ENCODE measurements around the gene DHRS2.
"Not testable (repeated sequence)": the region's sequence is repeated elsewhere in the genome, so short reads cannot be mapped to it uniquely, and the experiment has no call there.

DHRS2 gene

DNA sequence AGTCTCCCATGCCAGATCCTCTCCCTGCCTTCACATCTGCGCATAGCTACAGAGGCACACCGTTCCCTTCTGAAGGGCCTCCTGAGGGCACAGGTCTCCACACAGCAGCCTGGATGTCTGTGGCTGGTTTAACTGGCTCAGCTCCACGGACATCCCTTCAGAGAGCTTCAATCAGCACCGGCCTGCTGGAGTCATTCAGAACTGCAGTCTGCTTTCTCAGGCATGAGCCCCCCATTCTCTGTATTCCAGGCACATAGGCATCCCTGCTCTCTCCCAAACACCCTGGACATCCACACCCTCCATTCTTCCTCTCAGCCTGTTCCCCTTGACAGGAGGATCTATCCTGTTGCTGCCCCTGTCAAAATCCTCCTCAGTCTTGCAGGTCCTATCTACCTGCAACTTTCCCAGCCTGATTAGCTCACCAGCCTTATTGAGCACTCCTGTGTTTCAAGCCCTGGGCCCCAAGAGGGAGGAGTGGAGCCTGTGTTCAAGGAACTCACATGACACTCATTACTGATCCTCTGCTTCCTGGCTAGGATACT, 2.9 kb upstream of the DHRS2 start:
- no peak for DNase-seq (ENCODE audit: low read depth in 2 of 2)

DNA sequence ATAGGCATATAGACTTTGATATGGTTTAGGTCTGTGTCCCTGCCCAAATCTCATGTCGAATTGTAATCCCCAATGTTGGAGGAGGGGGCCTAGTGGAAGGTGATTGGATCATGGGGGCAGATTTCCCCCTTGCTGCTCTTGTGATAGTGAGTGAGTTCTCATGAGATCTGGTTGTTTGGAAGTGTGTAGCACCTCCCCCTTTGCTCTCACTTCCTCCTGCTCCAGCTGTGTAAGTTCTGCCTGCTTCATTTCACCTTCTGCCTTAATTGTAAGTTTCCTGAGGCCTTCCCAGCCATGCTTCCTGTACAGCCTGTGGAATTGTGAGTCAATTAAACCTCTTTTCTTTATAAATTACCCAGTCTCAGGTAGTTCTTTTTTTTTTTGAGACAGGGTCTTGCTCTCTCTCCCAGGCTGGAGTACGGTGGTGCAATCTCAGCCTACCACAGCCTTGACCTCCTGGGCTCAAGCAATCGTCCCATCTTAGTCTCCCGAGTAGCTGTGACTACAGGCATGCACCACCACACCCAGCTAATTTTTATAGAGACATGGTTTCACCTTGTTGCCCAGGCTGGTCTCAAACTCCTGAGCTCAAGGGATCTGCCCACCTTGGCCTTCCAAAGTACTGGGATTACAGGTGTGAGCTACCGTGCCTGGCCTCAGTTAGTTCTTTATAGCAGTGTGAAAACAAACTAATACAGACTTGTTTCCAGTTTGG, 1.3 kb upstream of the DHRS2 start:
- not testable (repeated sequence) for DNase-seq (ENCODE audit: low read depth in 2 of 2)

DNA sequence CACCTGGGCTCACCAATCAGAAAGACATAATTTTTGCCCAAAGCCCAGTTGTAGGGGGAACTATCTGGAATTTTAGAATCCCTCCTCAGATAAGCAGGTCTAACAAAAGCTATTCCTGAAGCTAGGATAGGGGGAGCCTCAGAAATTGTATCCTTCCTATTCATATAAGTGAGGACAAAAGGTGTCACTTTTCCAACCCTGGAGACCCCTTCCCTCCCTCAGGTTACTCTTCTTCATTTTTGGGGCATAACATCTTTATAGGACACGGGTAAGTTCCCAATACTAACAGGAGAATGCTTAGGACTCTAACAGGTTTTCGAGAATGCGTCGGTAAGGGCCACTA, 1.1 kb downstream of the DHRS2 start:
- not testable (repeated sequence) for DNase-seq (ENCODE audit: low read depth in 2 of 2)

DNA sequence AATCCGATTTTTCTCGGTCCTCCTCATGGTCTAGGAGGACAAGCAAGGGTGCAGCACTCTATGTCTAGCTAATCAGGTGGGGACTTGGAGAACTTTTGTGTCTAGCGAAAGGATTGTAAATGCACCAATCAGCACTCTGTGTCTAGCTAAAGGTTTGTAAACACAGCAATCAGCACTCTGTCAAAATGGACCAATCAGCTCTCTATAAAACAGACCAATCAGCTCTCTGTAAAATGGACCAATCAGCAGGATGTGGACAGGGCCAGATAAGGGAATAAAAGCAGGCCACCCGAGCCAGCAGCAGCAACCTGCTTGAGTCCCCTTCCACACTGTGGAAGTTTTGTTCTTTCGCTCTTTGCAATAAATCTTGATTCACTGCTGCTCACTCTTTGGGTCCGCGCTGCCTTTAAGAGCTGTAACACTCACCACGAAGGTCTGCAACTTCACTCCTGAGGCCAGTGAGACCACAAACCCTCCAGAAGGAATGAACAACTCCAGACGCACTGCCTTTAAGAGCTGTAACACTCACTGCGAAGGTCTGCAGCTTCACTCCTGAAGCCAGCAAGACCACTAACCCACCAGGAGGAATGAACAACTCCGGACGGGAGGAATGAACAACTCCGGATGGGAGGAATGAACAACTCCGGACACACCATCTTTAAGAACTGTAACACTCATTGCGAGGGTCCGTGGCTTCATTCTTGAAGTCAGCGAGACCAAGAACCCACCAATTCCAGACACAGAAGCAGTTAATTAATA, 1.7 kb downstream of the DHRS2 start:
- not testable (repeated sequence) for DNase-seq (ENCODE audit: low read depth in 2 of 2)

DNA sequence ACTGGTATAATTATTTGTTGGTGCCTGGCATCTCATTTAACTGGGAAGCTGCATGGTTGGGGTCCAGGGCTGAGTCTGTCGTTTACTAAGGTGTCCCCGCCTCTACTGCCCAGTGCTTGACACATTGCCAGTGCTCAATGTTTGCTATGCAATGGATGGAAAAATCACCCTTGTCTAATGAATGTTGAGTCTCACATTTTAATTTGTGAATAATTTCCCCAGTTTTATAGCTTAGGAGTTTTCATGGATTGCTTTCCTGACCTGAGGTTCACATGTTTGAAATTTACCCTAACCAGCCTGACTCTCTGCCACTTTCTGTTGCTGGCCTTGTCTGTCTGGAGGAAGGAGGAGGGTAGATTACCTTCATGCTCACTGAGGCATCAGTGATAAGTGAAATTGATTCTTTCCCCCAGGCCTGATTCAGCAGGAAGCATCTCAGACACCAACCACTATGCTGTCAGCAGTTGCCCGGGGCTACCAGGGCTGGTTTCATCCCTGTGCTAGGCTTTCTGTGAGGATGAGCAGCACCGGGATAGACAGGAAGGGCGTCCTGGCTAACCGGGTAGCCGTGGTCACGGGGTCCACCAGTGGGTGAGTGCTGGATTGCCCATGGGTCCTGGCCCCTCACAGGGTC, 2.4 kb downstream of the DHRS2 start:
- DNase-seq (ENCODE audit: low read depth in 2 of 2) = no peak

DNA sequence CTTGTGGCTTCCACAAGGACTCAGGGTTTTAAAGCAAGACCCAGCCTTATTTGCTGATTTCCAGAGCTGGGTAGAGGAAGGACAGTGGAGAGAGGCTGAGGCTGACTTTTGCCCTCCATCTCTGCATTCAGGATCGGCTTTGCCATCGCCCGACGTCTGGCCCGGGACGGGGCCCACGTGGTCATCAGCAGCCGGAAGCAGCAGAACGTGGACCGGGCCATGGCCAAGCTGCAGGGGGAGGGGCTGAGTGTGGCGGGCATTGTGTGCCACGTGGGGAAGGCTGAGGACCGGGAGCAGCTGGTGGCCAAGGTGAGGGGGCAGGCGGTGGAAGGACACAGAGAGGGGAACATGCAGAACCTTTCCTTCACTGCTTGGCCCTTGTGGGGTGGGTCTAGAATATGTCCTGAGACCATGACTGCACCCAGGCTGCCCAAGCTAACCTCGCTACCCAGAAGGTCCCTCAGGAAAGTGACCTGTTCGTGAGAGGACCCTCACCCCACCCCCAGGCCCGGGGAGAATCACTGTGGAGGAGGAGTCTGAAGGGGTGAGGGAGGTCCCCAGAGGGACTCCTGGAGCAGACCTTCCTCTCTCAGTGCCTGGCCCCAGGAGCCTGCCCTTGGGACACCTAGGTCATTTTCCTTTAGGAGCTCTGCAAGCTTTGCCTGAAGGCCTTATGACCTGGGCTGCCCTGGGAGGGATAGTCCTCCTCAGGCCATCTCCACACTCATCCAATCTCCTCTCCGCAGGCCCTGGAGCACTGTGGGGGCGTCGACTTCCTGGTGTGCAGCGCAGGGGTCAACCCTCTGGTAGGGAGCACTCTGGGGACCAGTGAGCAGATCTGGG, 3.1 kb downstream of the DHRS2 start:
- DNase-seq (ENCODE audit: low read depth in 2 of 2) = no peak

DNA sequence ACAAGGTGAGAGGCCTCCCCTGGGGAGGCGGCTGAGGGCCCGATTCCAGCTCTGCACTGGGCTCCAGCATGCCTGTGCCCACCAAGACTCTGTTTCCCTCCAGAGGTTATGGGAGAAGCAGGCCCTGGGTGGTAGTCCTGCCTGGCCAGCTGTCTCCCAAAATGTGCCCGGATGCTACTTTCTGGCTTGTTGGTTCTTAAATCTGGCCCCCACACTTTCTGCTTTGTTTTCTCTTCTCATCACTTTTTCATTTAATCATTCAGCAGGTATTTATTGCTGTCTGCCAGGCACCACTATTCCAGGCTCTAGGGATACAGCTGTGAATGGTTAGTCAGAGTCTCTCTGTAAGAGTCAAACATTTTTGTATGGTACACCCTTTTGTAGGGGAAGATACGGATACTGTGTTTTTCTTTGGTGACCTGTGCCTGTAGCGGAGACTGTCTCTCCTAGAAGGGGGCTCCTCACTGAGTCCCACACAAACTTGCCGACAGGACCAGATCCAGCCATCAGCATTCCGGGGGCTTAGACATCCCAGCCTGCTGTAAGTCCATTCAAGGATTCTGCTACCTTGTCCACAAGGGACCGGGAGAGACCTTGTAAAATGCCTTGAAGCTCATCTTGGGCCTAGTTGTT, 3.8 kb downstream of the DHRS2 start:
- DNase-seq (ENCODE audit: low read depth in 2 of 2) = peak in 1 of 2 experiments; percentile 9

DNA sequence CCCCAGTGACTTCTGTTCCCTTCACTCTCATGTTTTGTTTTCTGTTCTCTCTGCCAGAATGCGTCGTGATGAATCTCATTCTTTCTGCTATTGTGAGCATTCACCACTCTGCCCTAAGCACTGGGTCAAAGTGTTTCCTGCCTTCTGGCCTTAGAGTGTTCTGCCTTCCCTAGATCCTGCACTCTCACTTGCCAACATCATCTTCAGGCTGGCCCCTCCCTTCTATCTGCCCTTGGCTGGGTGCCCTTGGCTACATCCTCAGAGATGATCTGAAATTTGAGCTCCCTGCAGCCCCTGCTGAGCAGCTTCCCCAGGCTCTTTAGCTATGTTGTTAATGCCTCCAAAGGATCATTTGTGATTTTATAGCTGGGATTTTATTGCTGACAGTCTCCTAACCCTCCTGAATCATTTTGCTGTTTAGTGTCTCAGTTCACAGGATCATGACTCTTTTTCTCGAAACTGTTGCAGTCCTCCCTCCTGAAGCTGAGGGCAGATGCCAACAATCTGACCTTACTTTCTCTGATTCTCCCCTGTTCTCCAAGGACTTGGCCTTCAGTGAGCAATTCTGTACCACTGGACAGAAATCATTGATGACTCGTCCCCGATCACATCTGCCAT, 4.5 kb downstream of the DHRS2 start:
- peak; percentile 65 to 68 for DNase-seq (ENCODE audit: low read depth in 2 of 2)

DNA sequence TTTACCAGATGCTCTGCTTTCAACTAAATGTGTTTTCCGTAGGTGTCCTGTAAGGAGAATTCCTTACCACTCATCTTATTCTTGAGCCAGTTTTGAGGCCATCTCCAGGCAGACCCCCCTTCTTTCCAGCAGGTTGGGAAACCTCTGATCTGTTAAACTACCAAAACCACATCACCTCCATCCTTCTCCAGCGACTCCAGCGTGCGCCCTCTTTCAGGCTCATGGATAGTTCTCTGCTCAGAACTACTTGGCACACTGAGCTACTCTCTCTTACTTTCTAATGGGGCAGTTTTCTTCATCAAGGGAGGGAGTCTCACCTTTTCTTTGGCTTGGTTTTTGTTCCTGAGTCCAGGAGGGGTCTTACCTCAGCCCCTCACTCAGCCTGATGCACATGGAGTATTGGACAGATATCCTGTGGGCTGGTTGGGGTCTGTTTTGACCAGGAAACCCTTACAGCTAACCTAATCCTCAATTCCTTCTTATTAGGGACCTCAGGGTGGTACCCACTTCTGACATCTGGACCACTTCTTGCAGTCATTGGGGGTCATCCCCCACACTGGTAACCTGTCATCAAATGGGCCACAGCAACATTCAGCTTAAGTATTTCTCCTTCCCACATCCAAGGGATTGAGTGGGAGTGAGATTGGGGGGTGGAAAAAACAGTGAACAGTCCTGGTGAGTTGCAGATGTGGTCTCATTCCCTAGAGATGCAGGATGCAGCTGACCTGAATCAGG, 5.2 kb downstream of the DHRS2 start:
- no peak for DNase-seq (ENCODE audit: low read depth in 2 of 2)

DNA sequence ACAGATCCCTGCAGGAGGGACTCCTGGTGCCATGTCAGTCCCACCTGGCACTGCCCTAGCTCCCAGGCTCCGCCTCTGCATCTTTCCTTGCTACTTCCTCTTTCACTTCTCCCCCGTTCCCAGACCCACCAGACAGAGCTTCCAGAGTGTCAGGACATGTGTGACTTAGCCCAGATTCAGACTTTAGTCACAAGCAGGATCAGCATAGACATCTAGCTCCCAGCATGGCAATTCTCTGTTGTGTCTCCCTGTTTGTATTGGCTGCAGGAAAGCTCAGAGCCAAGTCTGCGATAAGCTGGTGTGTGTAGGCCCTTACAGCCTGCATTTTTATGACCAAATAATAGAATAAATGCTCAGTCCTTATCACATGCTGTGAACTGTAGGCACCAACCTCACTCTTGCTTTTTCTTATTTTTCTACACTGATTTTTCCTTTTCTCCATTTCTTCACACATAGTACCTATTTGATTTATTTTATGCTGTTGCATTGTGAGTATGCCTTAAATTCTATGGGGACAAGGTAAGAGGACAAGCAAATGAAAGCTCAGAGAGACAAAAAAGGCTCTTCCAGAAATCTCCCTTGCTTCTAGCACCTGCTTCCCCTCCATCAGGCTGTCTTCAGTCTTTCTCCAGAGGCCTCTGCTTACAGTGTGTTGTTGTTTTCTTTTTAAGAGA, 5.9 kb downstream of the DHRS2 start:
- no peak for DNase-seq (ENCODE audit: low read depth in 2 of 2)

DNA sequence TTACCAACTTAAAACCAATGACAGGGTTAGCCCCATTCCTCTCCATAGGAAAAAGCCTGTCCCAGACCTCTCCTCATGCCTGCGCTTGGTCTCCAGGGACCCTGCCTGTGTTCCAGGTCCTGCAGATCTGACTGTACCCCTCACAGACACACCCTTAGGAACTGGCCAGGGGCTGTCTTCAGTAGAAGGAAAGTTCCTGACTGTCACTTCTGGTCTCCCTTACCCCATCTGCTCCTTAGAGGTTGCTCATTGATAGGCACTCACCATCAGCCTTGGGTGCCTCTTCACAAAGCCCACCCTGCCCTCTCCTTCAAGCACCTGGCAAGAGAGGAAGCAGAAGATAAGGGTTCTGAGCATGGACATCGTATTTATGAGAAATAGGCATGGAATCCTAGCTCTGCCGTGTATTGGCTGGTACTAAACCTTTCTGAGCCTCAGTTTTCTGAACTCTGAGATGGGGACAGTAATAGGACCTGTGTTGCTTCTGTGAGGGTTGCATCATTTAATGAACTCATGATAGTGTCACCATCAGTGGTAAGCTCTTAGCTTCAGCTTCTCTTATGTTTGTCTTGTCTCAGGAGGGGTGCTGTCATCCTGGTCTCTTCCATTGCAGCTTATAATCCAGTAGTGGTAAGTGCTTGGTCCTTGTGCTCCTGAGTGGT, 7.5 kb downstream of the DHRS2 start:
- no peak for DNase-seq (ENCODE audit: low read depth in 2 of 2)

DNA sequence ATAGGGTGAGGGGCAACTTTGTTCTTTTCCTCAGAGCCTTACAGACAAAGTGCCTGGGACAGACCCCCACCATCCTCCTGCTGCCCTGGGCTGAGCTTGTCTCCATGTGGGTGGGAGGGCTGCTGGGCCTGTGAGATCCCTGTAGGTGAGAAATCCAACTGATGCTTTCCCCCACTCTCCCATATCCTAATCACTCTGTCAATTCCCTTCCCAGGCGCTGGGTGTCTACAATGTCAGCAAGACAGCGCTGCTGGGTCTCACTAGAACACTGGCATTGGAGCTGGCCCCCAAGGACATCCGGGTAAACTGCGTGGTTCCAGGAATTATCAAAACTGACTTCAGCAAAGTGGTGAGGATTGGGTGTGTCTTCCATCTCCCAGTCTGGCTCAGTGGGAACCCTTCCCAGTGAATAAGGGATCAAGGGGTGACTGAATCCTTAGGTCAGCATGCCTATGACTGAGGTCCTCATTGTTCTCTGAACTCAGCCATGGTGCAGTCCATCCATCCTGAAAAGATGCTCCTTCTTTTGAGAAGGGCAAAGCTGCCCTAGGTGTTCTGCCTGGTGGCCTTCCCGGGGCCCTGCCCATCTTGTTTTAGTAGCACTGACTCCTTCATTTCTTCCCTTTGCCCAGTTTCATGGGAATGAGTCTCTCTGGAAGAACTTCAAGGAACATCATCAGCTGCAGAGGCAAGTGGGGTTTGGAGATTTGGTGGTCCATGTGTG, 8.2 kb downstream of the DHRS2 start:
- no peak for DNase-seq (ENCODE audit: low read depth in 2 of 2)

DNA sequence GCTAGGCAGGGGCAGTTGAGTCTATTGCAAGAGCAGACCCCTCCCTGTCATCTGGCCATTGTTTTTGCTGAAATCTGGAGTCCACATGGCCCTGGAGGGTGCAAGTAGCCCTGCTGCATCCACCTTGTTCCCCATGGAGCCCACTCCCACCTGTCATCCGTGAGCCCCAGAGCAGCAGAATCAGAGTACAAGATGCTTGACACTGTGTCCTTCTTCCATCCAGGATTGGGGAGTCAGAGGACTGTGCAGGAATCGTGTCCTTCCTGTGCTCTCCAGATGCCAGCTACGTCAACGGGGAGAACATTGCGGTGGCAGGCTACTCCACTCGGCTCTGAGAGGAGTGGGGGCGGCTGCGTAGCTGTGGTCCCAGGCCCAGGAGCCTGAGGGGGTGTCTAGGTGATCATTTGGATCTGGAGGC, 8.8 kb downstream of the DHRS2 start:
- no peak for DNase-seq (ENCODE audit: low read depth in 2 of 2)

DNA sequence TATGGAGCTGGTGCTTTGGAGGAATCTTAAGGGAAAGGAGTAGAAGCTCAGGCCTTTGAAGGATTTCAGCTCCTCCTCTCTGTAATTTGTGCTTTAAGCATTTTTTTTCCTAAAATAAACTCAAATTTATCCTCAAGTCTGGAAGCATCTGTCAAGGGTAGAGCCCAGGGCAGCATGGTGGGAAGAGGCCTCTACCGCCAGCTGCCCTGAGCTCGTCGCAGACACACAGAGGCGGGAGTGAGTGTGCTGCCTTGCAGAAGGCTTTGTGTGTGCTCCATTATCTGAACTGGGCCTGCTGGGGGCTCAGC, 9.3 kb downstream of the DHRS2 start:
- no peak for DNase-seq (ENCODE audit: low read depth in 2 of 2)

DNA sequence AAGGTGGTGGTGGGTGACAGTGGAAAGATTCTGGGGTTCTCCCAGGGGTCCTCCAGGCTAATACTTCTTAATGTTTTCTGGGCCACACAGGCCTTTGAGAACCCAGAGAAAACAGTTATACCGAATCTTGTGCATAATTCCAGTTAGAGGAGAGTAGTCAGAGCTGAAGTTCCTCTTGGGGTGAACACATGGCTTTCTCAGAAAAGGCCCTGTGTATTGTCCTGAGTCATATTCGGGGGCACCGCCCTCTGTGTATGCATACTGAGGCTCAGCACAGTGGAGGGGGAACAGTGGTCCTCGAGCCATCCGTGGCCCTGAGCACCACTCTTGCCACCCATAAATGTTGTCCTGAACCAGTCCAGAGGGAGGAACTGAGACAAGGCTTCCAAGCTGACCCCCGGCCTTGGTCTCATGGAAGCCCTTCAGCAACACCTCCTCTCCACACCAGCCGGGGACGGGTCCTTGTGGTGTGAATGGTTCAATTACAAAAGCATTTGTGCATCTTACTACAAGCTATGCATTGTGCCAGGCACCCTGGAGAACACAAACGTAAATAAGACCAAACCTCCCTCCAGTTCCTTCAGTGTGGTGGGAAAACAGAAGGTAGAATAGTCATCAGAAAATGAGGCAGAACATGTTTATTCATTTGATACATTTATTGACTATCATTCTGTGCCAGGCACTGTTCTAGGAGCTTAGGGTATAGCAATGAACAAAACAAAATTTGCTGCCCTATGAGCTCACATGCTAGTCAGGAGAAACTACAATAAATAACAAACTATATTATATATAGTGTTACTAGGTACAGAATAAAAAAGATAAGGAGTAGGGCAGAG, 9.9 kb downstream of the DHRS2 start:
- DNase-seq (ENCODE audit: low read depth in 2 of 2) = no peak

DNA sequence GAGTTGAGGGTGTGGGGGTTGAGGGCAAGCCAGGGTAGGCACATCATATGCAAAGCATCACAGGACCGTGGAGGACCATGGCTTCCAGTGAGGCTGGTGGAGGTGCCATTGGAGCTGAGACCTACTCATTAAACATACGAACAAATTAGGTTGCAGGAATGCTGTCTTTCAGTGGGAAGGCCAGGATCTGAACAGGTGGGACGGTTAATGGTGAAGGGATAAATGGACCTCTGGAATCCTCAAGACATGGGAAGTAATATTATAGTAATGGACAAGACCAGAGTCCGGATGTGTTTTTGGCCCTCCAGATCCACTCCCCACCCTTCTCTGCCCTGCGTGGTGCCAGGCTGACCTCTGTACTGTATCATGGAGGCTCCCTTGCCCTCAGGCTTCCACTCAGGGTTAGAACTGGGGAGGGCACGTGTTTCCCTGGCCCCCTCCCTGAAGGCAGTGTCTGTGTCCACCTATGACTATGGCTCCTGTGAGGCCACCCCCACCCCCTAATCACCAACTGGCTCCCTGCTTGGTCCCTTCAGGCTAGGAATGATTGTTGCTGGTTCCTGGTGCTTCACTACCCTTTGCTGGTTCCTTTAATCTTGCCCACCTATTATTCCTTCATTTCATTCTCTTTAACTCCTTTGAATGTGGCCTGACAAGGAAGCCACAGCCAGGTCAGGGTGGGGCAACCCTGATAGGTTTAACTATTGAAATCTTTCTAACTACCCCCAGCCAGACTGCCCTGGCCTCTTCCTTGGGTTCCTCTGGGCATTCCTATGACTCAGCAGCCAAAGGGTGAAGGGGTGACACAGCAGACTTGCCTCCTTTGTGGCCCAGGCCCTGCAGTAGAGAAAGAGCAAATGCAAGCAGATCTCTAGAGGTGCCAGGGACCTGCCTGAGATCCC, 10.7 kb downstream of the DHRS2 start:
- no peak for DNase-seq (ENCODE audit: low read depth in 2 of 2)

DNA sequence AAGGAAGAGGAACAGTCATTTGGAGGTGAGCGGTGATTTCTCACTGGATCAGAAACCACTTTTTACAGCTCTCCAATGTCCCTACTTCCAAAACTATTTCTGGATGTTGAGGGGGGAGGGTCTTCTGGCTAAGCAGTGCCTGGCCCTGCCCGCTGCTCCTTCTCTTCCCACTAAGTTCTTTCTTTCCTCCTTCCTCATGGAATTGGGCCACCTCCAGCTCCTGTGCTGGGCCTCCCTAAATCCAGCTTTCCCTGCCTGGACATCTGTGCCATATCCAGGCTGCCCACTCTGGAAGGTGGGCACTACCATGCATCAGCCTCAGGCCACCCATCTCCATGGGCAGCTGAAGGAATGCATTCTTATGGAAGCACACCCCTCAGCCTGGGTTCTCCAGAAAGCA, 11.5 kb downstream of the DHRS2 start:
- DNase-seq (ENCODE audit: low read depth in 2 of 2) = no peak
